Measurements from ENCODE around the gene NR1H4. TPM values are rescaled to one million over a fixed set of nuclear protein-coding genes. Genes with fewer than 3 reads are reported as not detected.
A peak's percentile ranks its signal among the peaks of the same experiment; 100 is the strongest.

Gene NR1H4
- total RNA-seq, 1 donor from 2014 or later: not detected

GRCh38 chr12:100584256-100584655 lies 110.6 kb downstream of the NR1H4 start:
- peaks cover 5% of the 10 kb centered on the region for H4K20me1 ChIP-seq (ENCODE audit: insufficient read depth, low read length)
- H3K36me3 ChIP-seq (ENCODE audit: insufficient read depth, low read length): no peaks in the 10 kb centered on the region
- no peak overlapping the region for H3K9ac ChIP-seq (ENCODE audit: low read length)
- no peak overlapping the region for H3K4me3 ChIP-seq (ENCODE audit: insufficient read depth, low read depth, low read length)
- no peak overlapping the region for H2AFZ ChIP-seq (ENCODE audit: low read depth, low read length)
- Mint-ChIP-seq H3K36me3 (ENCODE audit: low read depth, unreplicated experiment) (peaks cover 5% of the 10 kb centered on the region), H3K4me3 (ENCODE audit: unreplicated experiment) (no peak overlapping the region), H3K4me1 (ENCODE audit: low read depth, unreplicated experiment) (peaks cover 5% of the 10 kb centered on the region), H3K27ac (ENCODE audit: unreplicated experiment) (no peak overlapping the region), H3K9me3 (ENCODE audit: unreplicated experiment) (peaks cover 24% of the 10 kb centered on the region), H3K27me3 (ENCODE audit: low read depth, unreplicated experiment) (no peaks in the 10 kb centered on the region)
- FAIRE-seq (no peak), DNase-seq (ENCODE audit: low read depth) (no peak)
- TF ChIP-seq CTCF (IDR thresholded peaks at IDR 0.05; ENCODE audit: insufficient read depth, low read depth, low read length) (no peak), EZH2 (IDR thresholded peaks at IDR 0.05; ENCODE audit: insufficient read depth, low read length) (no peak)
- H3K27ac ChIP-seq (ENCODE audit: low read depth, low read length): no peak overlapping the region
- H3K4me1 ChIP-seq (ENCODE audit: insufficient read depth, low read length): no peaks in the 10 kb centered on the region
- H3K79me2 ChIP-seq (ENCODE audit: insufficient read depth, low read length): peaks cover 62% of the 10 kb centered on the region
- no peaks in the 10 kb centered on the region for H3K27me3 ChIP-seq (ENCODE audit: insufficient read depth, low read length)
- peaks cover 5% of the 10 kb centered on the region for H3K9me3 ChIP-seq (ENCODE audit: insufficient read depth, low read depth, low read length)
- no peak overlapping the region for H3K4me2 ChIP-seq (ENCODE audit: low read length)

DNA sequence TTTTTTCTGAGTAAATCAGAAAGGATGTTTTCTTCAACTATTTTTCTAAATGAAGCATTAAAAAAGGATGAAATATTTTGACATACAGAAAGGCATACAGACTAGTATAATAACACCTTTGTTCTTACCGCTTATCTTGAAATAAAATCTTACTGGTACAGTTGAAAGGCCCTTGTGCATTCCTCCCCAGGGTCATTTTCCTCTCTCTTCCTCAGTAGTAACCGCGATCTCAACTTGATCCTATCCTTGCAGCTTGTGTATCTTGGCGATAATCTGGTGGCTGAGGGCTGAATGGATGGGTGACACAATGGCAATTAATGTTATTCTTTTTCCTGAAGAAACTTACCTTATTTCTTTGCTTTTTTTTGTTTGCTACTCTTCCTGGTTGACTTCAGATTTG lies 118.3 kb downstream of the NR1H4 start:
- Histone ChIP-seq H3K4me2 (ENCODE audit: low read length) (no peak overlapping the region), H3K9ac (ENCODE audit: low read length) (no peak overlapping the region), H3K27me3 (ENCODE audit: insufficient read depth, low read length) (no peaks in the 10 kb centered on the region), H3K36me3 (ENCODE audit: insufficient read depth, low read length) (no peaks in the 10 kb centered on the region), H4K20me1 (ENCODE audit: insufficient read depth, low read length) (no peaks in the 10 kb centered on the region), H3K4me3 (ENCODE audit: insufficient read depth, low read depth, low read length) (no peak overlapping the region), H3K4me1 (ENCODE audit: insufficient read depth, low read length) (peaks cover 6% of the 10 kb centered on the region), H2AFZ (ENCODE audit: low read depth, low read length) (no peak overlapping the region), H3K9me3 (ENCODE audit: insufficient read depth, low read depth, low read length) (no peaks in the 10 kb centered on the region), H3K79me2 (ENCODE audit: insufficient read depth, low read length) (peaks cover 16% of the 10 kb centered on the region), H3K27ac (ENCODE audit: low read depth, low read length) (no peak overlapping the region)
- no peak for FAIRE-seq
- Mint-ChIP-seq H3K27ac (ENCODE audit: unreplicated experiment) (no peak overlapping the region), H3K27me3 (ENCODE audit: low read depth, unreplicated experiment) (no peaks in the 10 kb centered on the region), H3K36me3 (ENCODE audit: low read depth, unreplicated experiment) (peaks cover 7% of the 10 kb centered on the region), H3K9me3 (ENCODE audit: unreplicated experiment) (peaks cover 13% of the 10 kb centered on the region), H3K4me3 (ENCODE audit: unreplicated experiment) (no peak overlapping the region), H3K4me1 (ENCODE audit: low read depth, unreplicated experiment) (peaks cover 4% of the 10 kb centered on the region)
- DNase-seq (ENCODE audit: low read depth): no peak
- TF ChIP-seq EZH2 (IDR thresholded peaks at IDR 0.05; ENCODE audit: insufficient read depth, low read length) (no peak), CTCF (IDR thresholded peaks at IDR 0.05; ENCODE audit: insufficient read depth, low read depth, low read length) (no peak)

DNA sequence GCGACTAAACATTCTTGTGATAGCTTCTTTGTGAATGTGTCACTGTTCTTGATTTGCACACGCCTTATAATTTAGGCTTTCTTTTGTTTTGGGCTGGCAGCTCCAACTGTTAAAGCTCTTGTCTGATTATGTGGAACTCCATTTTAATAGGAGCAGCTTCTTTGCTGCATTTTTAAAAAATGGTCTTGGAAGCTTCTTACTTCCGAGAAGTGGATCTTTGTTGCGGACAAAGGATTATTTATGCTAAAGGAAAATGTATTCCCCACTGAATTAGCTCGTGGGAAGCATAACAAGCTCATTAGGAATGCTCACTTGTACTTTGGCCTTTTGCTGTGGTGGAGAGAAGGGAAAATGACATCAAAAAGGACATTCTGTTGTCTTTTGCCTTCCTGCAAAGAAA lies 119.8 kb downstream of the NR1H4 start:
- Histone ChIP-seq H3K9me3 (ENCODE audit: insufficient read depth, low read depth, low read length) (no peaks in the 10 kb centered on the region), H3K4me2 (ENCODE audit: low read length) (peak overlapping the region; percentile 91), H3K27me3 (ENCODE audit: insufficient read depth, low read length) (no peaks in the 10 kb centered on the region), H3K4me3 (ENCODE audit: insufficient read depth, low read depth, low read length) (peak overlapping the region; percentile 59), H3K79me2 (ENCODE audit: insufficient read depth, low read length) (peaks cover 13% of the 10 kb centered on the region), H3K36me3 (ENCODE audit: insufficient read depth, low read length) (no peaks in the 10 kb centered on the region), H3K9ac (ENCODE audit: low read length) (peak overlapping the region; percentile 73), H2AFZ (ENCODE audit: low read depth, low read length) (peak overlapping the region; percentile 70), H4K20me1 (ENCODE audit: insufficient read depth, low read length) (no peaks in the 10 kb centered on the region), H3K27ac (ENCODE audit: low read depth, low read length) (peak overlapping the region; percentile 39), H3K4me1 (ENCODE audit: insufficient read depth, low read length) (peaks cover 6% of the 10 kb centered on the region)
- Mint-ChIP-seq H3K27ac (ENCODE audit: unreplicated experiment) (peak overlapping the region; percentile 4), H3K4me1 (ENCODE audit: low read depth, unreplicated experiment) (peaks cover 4% of the 10 kb centered on the region), H3K4me3 (ENCODE audit: unreplicated experiment) (no peak overlapping the region), H3K9me3 (ENCODE audit: unreplicated experiment) (peaks cover 5% of the 10 kb centered on the region), H3K36me3 (ENCODE audit: low read depth, unreplicated experiment) (peaks cover 4% of the 10 kb centered on the region), H3K27me3 (ENCODE audit: low read depth, unreplicated experiment) (no peaks in the 10 kb centered on the region)
- TF ChIP-seq CTCF (IDR thresholded peaks at IDR 0.05; ENCODE audit: insufficient read depth, low read depth, low read length): no peak
- TF ChIP-seq EZH2 (IDR thresholded peaks at IDR 0.05; ENCODE audit: insufficient read depth, low read length): no peak
- FAIRE-seq: no peak
- peak; percentile 41 for DNase-seq (ENCODE audit: low read depth)

Measured in astrocyte (in vitro differentiated cells and primary cell).